Tibial nerve (tissue), 4 donors: ENCODE data around the gene ZFYVE1. TPM values are rescaled to one million over a fixed set of nuclear protein-coding genes. Genes with fewer than 3 reads are reported as not detected.
"Not testable (repeated sequence)": the region's sequence is repeated elsewhere in the genome, so short reads cannot be mapped to it uniquely, and the experiment has no call there.

Source experiments
- DNase-seq, 2 donors: peaks; one replicate each; pipeline ENCODE4 v3.0.0-alpha.2; 2019; ENCODE audit warnings: low spot score in 2 of 2
- H3K27ac ChIP-seq, 4 donors: fragments of 200-600 bp; sonication (generic) in 3 of 4; one replicate each; pipeline ENCODE4 v1.5.1; 2017 to 2019; ENCODE audit warnings: mild to moderate bottlenecking in 1 of 4
- H3K27me3 ChIP-seq, 2 donors: fragments of 200-600 bp; sonication (generic) in 1 of 2; one replicate each; pipeline versions ENCODE4 v1.5.1 to v1.6.0; 2017 to 2019
- H3K36me3 ChIP-seq, 3 donors: fragments of 200-600 bp; sonication (generic); one replicate each; pipeline ENCODE4 v1.5.1; 2018 to 2019
- H3K4me1 ChIP-seq, 4 donors: fragments of 200-600 bp; sonication (generic) in 3 of 4; one replicate each; pipeline ENCODE4 v1.5.1; 2017 to 2019
- H3K4me3 ChIP-seq, 4 donors: fragments of 200-600 bp; sonication (generic) in 3 of 4; one replicate each; pipeline ENCODE4 v1.5.1; 2017 to 2019; ENCODE audit warnings: mild to moderate bottlenecking in 1 of 4, moderate library complexity in 1 of 4
- H3K9me3 ChIP-seq, 4 donors: fragments of 200-600 bp; sonication (generic) in 3 of 4; one replicate each; pipeline ENCODE4 v1.5.1; 2017 to 2019
- CTCF ChIP-seq, 5 experiments: fragments of 200-600 bp in 3 of 5; fragments of 450-650 bp in 2 of 5; sonication (generic) in 3 of 5; IDR thresholded peaks; one replicate each; pipeline ENCODE4 v1.5.1; 2016 to 2019; ENCODE audit warnings: antibody characterized with exemption in 5 of 5, mild to moderate bottlenecking in 3 of 5, moderate library complexity in 2 of 5
- EP300 ChIP-seq, 2 donors: sonication (generic); formaldehyde crosslinking; IDR thresholded peaks; one replicate each; pipeline ENCODE4 v1.6.1; 2017; ENCODE audit warnings: antibody characterized with exemption in 2 of 2, mild to moderate bottlenecking in 1 of 2
- POLR2A ChIP-seq, 2 donors: fragments of 450-650 bp; IDR thresholded peaks; one replicate each; pipeline ENCODE4 v1.6.1; 2017; ENCODE audit warnings: antibody characterized with exemption in 2 of 2, mild to moderate bottlenecking in 2 of 2, moderate library complexity in 2 of 2
- WGBS, 2 donors: methylation state at CpG; one replicate each; pipeline ENCODE4 v1.1.5; 2018; 5-methylcytosine and 5-hydroxymethylcytosine counted together
- total RNA-seq, 4 donors: library from RNA; depleted of rRNA; stranded (reverse); fragments of >200 nt; gene quantifications; one replicate each; pipeline ENCODE4 v1.1.0, GENCODE V29; 2016

Gene ZFYVE1
- total RNA-seq, 4 donors from 2014 or later, result 16.5 to 30.3 (median 23.0) TPM

- H3K27ac ChIP-seq, result peak overlapping the region in 3 of 4 donors; percentile 47 to 82 (median 77)
- H3K4me3 ChIP-seq, result no peak overlapping the region
- TF ChIP-seq POLR2A (IDR thresholded peaks at IDR 0.05) (no peak), CTCF (IDR thresholded peaks at IDR 0.05) (no peak), EP300 (IDR thresholded peaks at IDR 0.05) (no peak)
- H3K4me1 ChIP-seq, result peaks cover 0 to 50% (median 11%) of the 10 kb centered on the region in 4 donors
- H3K9me3 ChIP-seq, result no peaks in the 10 kb centered on the region
- peaks cover 0 to 45% (median 0%) of the 10 kb centered on the region in 3 donors for H3K36me3 ChIP-seq
- DNase-seq, result no peak
- H3K27me3 ChIP-seq, result no peaks in the 10 kb centered on the region
- 43 to 59% methylated on average over 2 of the region's 2 CpGs for WGBS, 2 donors
Measured at GRCh38 chr14:73014105-73014504, 12.8 kb downstream of the ZFYVE1 start.

GRCh38 chr14:73011189-73011588, 15.7 kb downstream of the ZFYVE1 start:
- Histone ChIP-seq H3K4me1 (peaks cover 0 to 60% (median 13%) of the 10 kb centered on the region in 4 donors), H3K36me3 (peaks cover 0 to 27% (median 0%) of the 10 kb centered on the region in 3 donors)
- H3K27me3 ChIP-seq, H3K9me3 ChIP-seq, DNase-seq, H3K27ac ChIP-seq, H3K4me3 ChIP-seq: not testable (repeated sequence)
- WGBS, 2 donors, result 82 to 94% methylated on average over 7 of the region's 7 CpGs

- peak overlapping the region; percentile 17 to 72 (median 58) for H3K27ac ChIP-seq
- peaks cover 0 to 45% (median 6%) of the 10 kb centered on the region in 4 donors for H3K4me1 ChIP-seq
- H3K4me3 ChIP-seq, result no peak overlapping the region
- peak in 1 of 2 donors; percentile 46 for TF ChIP-seq EP300 (IDR thresholded peaks at IDR 0.05)
- no peak for TF ChIP-seq CTCF (IDR thresholded peaks at IDR 0.05)
- TF ChIP-seq POLR2A (IDR thresholded peaks at IDR 0.05), result no peak
- 41 to 70% methylated on average over 1 of the region's 1 CpG for whole genome bisulfite sequencing, 2 donors
- peak in 1 of 2 donors; percentile 7 for DNase-seq
- H3K9me3 ChIP-seq, result no peaks in the 10 kb centered on the region
- H3K27me3 ChIP-seq, result no peaks in the 10 kb centered on the region
- peaks cover 0 to 30% (median 0%) of the 10 kb centered on the region in 3 donors for H3K36me3 ChIP-seq
Measured at GRCh38 chr14:73008501-73008900, 18.4 kb downstream of the ZFYVE1 start.

GRCh38 chr14:73007835-73008234, 19.1 kb downstream of the ZFYVE1 start:
- Histone ChIP-seq H3K9me3 (no peaks in the 10 kb centered on the region), H3K27ac (peak overlapping the region; percentile 17 to 72 (median 58)), H3K4me3 (no peak overlapping the region), H3K27me3 (no peaks in the 10 kb centered on the region), H3K36me3 (peaks cover 0 to 24% (median 0%) of the 10 kb centered on the region in 3 donors), H3K4me1 (peaks cover 0 to 38% (median 3%) of the 10 kb centered on the region in 4 donors)
- peak in 1 of 2 donors; percentile 65 for TF ChIP-seq EP300 (IDR thresholded peaks at IDR 0.05)
- no peak for TF ChIP-seq CTCF (IDR thresholded peaks at IDR 0.05)
- 60 to 70% methylated on average over 5 of the region's 5 CpGs for WGBS, 2 donors
- peak in 1 of 2 donors; percentile 45 for DNase-seq

- Histone ChIP-seq H3K36me3 (peaks cover 0 to 13% (median 0%) of the 10 kb centered on the region in 3 donors), H3K4me1 (peaks cover 0 to 36% (median 2%) of the 10 kb centered on the region in 4 donors)
- not testable (repeated sequence) for H3K27me3 ChIP-seq, H3K27ac ChIP-seq, H3K9me3 ChIP-seq, DNase-seq, H3K4me3 ChIP-seq
- WGBS, 2 donors, result 91 to 95% methylated on average over 9 of the region's 9 CpGs
Measured at GRCh38 chr14:73004641-73005040, 22.3 kb downstream of the ZFYVE1 start.

GRCh38 chr14:73003681-73004080, 23.2 kb downstream of the ZFYVE1 start:
- Histone ChIP-seq H3K4me3 (no peak overlapping the region), H3K27me3 (no peaks in the 10 kb centered on the region), H3K4me1 (peaks cover 0 to 27% (median 2%) of the 10 kb centered on the region in 4 donors), H3K9me3 (no peaks in the 10 kb centered on the region), H3K36me3 (peaks cover 0 to 13% (median 0%) of the 10 kb centered on the region in 3 donors), H3K27ac (no peak overlapping the region)
- no peak for DNase-seq
- TF ChIP-seq CTCF (IDR thresholded peaks at IDR 0.05), result no peak
- no peak for TF ChIP-seq EP300 (IDR thresholded peaks at IDR 0.05)
- no peak for TF ChIP-seq POLR2A (IDR thresholded peaks at IDR 0.05)
- WGBS, 2 donors, result 96 to 97% methylated on average over 6 of the region's 6 CpGs
